BLaER1 treated with 17β-estradiol and CSF1 and Interleukin-3, amounts not matched to agents 10 nM and 100 nM (cell line): Measurements from ENCODE around the gene ZNF175.
A peak's percentile ranks its signal among the peaks of the same experiment; 100 is the strongest.

ENCODE experiments used
- H3K27ac ChIP-seq, 11 experiments: shearing (Covaris generic); formaldehyde crosslinking; 2 replicates each; pipeline ENCODE4 v1.8.1; 2022
- H3K27me3 ChIP-seq, 11 experiments: shearing (Covaris generic); formaldehyde crosslinking; 2 replicates each; pipeline ENCODE4 v1.8.1; 2022
- H3K36me3 ChIP-seq, 11 experiments: shearing (Covaris generic); formaldehyde crosslinking; 2 replicates each; pipeline ENCODE4 v1.8.1; 2022
- H3K4me1 ChIP-seq, 10 experiments: shearing (Covaris generic); formaldehyde crosslinking; 2 replicates each; pipeline ENCODE4 v1.8.1; 2022
- H3K4me2 ChIP-seq, 11 experiments: shearing (Covaris generic); formaldehyde crosslinking; 2 replicates each; pipeline ENCODE4 v1.8.1; 2022
- H3K4me3 ChIP-seq, 10 experiments: shearing (Covaris generic); formaldehyde crosslinking; 2 replicates each; pipeline ENCODE4 v1.8.1; 2022
- H3K9ac ChIP-seq, 11 experiments: shearing (Covaris generic); formaldehyde crosslinking; 2 replicates each; pipeline ENCODE4 v1.8.1; 2022
- H3K9me3 ChIP-seq, 11 experiments: shearing (Covaris generic); formaldehyde crosslinking; replicated peaks in 1 of 11; 2 replicates each; pipeline ENCODE4 v1.8.1; 2022
- H4K20me1 ChIP-seq, 11 experiments: shearing (Covaris generic); formaldehyde crosslinking; 2 replicates each; pipeline ENCODE4 v1.8.1; 2022
- Cebpa-rat ChIP-seq, 11 experiments: shearing (Covaris generic); IDR thresholded peaks; 2 replicates each; pipeline ENCODE4 v1.8.1; 2022

Gene ZNF175

GRCh38 chr19:51598159-51598915 lies 27.3 kb downstream of the ZNF175 start:
- Histone ChIP-seq H3K36me3 (no peaks in the 10 kb centered on the region), H3K27ac (no peak overlapping the region), H3K9ac (no peak overlapping the region), H3K4me3 (no peak overlapping the region), H4K20me1 (no peaks in the 10 kb centered on the region), H3K4me2 (no peak overlapping the region), H3K4me1 (peaks cover 20 to 36% (median 26%) of the 10 kb centered on the region in 10 experiments), H3K9me3 (peaks cover 10 to 19% (median 11%) of the 10 kb centered on the region in 11 experiments; a peak in 21 of 22 replicates), H3K27me3 (no peaks in the 10 kb centered on the region)
- TF ChIP-seq Cebpa-rat (IDR thresholded peaks at IDR 0.05): no peak

DNA sequence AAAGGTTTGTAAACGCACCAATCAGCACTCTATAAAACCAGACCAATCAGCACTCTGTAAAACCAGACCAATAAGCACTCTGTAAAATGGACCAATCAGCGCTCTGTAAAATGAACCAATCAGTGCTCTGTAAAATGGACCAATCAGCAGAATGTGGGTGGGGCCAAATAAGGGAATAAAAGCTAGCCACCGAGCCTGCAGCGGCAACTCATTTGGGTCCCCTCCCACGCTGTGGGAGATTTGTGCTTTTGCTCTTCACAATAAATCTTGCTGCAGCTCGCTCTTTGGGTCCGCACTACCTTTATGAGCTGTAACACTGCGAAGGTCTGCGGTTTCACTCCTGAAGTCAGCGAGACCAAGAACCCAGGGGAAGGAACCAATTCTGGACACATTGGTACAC lies 28.0 kb downstream of the ZNF175 start:
- Histone ChIP-seq H3K27me3 (no peaks in the 10 kb centered on the region), H4K20me1 (no peaks in the 10 kb centered on the region), H3K4me2 (no peak overlapping the region), H3K9me3 (peaks cover 10 to 19% (median 11%) of the 10 kb centered on the region in 11 experiments; a peak in 21 of 22 replicates), H3K36me3 (no peaks in the 10 kb centered on the region), H3K9ac (no peak overlapping the region), H3K4me1 (peaks cover 14 to 28% (median 19%) of the 10 kb centered on the region in 10 experiments), H3K4me3 (no peak overlapping the region), H3K27ac (no peak overlapping the region)
- no peak for TF ChIP-seq Cebpa-rat (IDR thresholded peaks at IDR 0.05)

GRCh38 chr19:51600940-51601580 lies 30.0 kb downstream of the ZNF175 start:
- H3K36me3 ChIP-seq: no peaks in the 10 kb centered on the region
- H3K27ac ChIP-seq: no peak overlapping the region
- H3K9me3 ChIP-seq: peaks cover 10 to 19% (median 11%) of the 10 kb centered on the region in 11 experiments; a peak in 21 of 22 replicates
- no peak overlapping the region for H3K4me2 ChIP-seq
- no peak overlapping the region for H3K4me3 ChIP-seq
- no peak for TF ChIP-seq Cebpa-rat (IDR thresholded peaks at IDR 0.05)
- no peaks in the 10 kb centered on the region for H4K20me1 ChIP-seq
- no peaks in the 10 kb centered on the region for H3K27me3 ChIP-seq
- peaks cover 0 to 12% (median 10%) of the 10 kb centered on the region in 10 experiments; a peak in 15 of 20 replicates for H3K4me1 ChIP-seq
- no peak overlapping the region for H3K9ac ChIP-seq

GRCh38 chr19:51602189-51602854 lies 31.2 kb downstream of the ZNF175 start:
- Histone ChIP-seq H3K9me3 (peaks cover 10 to 19% (median 11%) of the 10 kb centered on the region in 11 experiments; a peak in 21 of 22 replicates), H3K9ac (no peak overlapping the region), H3K27ac (no peak overlapping the region; a peak in 1 of 22 replicates), H3K27me3 (no peaks in the 10 kb centered on the region), H3K4me3 (no peak overlapping the region), H3K36me3 (no peaks in the 10 kb centered on the region), H3K4me1 (peaks cover 8 to 19% (median 16%) of the 10 kb centered on the region in 10 experiments; a peak in 16 of 20 replicates), H4K20me1 (no peaks in the 10 kb centered on the region), H3K4me2 (peak overlapping the region in 9 of 11 experiments; percentile 15 to 55 (median 54); a peak in 15 of 22 replicates)
- TF ChIP-seq Cebpa-rat (IDR thresholded peaks at IDR 0.05): no peak

GRCh38 chr19:51607077-51607476 lies 36.0 kb downstream of the ZNF175 start:
- H3K4me2 ChIP-seq: peak overlapping the region in 6 of 11 experiments; percentile 16 to 36 (median 24); a peak in 8 of 22 replicates

DNA sequence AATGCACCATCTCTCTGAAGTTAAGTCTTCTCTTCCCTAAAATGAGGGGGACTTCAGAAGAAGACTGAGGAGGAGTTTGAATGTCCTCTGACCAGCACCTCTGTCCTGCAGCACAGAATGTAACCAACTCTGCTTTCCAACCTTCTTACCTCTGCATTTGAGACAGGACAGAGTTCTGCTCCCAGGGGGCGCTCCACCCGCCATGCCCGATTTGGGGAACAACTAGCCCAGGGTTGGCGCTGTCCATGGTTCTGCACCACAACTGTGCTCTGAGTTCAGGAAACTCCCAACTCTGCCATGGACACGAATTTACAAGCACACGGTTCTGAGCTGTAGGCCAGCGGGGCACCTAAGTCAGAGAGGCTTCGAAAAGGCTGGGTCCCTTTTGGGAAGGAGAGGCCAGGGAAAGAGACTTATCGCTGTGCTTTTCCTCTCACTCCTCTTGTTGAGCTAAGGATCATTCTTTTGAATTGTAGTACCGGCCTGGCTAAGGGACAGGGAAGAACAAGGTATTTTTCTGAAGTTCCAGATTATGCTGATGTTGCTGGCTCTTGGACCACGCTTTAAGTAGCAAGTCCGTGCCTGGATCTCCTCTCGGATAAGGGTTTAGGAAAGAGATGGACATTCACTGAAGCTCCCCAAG lies 37.0 kb downstream of the ZNF175 start:
- H3K27ac ChIP-seq: no peak overlapping the region
- TF ChIP-seq Cebpa-rat (IDR thresholded peaks at IDR 0.05): no peak
- no peaks in the 10 kb centered on the region for H3K27me3 ChIP-seq
- peaks cover 5 to 13% (median 8%) of the 10 kb centered on the region in 11 experiments; a peak in 20 of 22 replicates for H3K9me3 ChIP-seq
- H3K36me3 ChIP-seq: peaks cover 0 to 16% (median 0%) of the 10 kb centered on the region in 11 experiments; a peak in 4 of 22 replicates
- no peak overlapping the region for H3K9ac ChIP-seq
- no peak overlapping the region for H3K4me3 ChIP-seq
- peaks cover 0 to 15% (median 8%) of the 10 kb centered on the region in 10 experiments; a peak in 8 of 20 replicates for H3K4me1 ChIP-seq
- H3K4me2 ChIP-seq: no peak overlapping the region
- H4K20me1 ChIP-seq: no peaks in the 10 kb centered on the region

More at GRCh38 chr19:51607077-51607476, 36.0 kb downstream of the ZNF175 start:
- peaks cover 4 to 20% (median 13%) of the 10 kb centered on the region in 10 experiments; a peak in 16 of 20 replicates for H3K4me1 ChIP-seq
- H3K27me3 ChIP-seq: no peaks in the 10 kb centered on the region
- no peak overlapping the region for H3K9ac ChIP-seq
- no peak overlapping the region for H3K27ac ChIP-seq
- peaks cover 0 to 3% (median 0%) of the 10 kb centered on the region in 11 experiments; a peak in 1 of 22 replicates for H3K9me3 ChIP-seq
- H3K36me3 ChIP-seq: peaks cover 0 to 7% (median 0%) of the 10 kb centered on the region in 11 experiments; a peak in 3 of 22 replicates
- H3K4me3 ChIP-seq: no peak overlapping the region
- TF ChIP-seq Cebpa-rat (IDR thresholded peaks at IDR 0.05): no peak
- no peaks in the 10 kb centered on the region for H4K20me1 ChIP-seq

DNA sequence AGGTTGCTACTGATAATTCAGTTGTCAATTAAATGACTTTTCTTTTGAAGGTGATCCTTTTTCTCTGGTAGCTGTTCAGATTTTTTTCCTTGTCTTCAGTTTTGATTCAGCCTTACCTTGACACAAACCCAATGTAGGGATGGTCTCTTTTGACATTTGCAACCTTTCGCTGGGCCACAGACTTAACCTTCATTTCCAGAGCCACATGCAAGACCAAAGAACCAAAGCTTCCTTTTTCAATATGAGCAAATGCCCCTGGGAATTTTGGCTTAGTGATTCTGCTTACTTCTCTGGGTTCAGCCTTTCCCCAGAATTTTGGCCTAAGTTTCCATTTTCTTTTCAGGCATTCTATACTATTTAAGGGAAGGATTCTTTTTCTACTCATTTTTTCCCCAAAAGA lies 39.5 kb downstream of the ZNF175 start:
- Histone ChIP-seq H3K36me3 (peaks cover 0 to 35% (median 0%) of the 10 kb centered on the region in 11 experiments; a peak in 4 of 22 replicates), H4K20me1 (no peaks in the 10 kb centered on the region), H3K4me2 (no peak overlapping the region), H3K9ac (no peak overlapping the region), H3K9me3 (peaks cover 7 to 20% (median 12%) of the 10 kb centered on the region in 11 experiments; a peak in 20 of 22 replicates), H3K27me3 (no peaks in the 10 kb centered on the region), H3K4me1 (peaks cover 0 to 16% (median 8%) of the 10 kb centered on the region in 10 experiments; a peak in 9 of 20 replicates), H3K4me3 (no peak overlapping the region), H3K27ac (no peak overlapping the region)
- TF ChIP-seq Cebpa-rat (IDR thresholded peaks at IDR 0.05): no peak

DNA sequence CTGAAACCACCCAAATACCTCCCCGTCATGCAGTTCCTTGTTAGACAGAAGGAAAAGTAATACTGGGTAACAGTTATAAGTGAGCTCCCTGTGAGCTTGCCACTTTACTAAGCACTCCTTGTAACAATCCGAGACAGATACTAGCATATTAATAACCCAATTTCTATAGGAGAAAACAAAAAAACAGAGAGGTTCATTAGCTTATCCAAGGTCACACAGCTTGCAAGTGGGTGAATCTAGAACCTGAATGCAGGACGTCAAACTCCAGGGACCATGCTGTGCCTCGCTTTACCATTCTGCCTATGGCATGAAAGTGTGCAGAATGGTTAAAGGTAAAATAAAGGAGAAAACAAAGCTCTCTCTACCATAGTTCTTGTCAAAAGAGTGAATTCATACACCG lies 43.7 kb downstream of the ZNF175 start:
- H4K20me1 ChIP-seq: no peaks in the 10 kb centered on the region
- no peak for TF ChIP-seq Cebpa-rat (IDR thresholded peaks at IDR 0.05)
- H3K4me1 ChIP-seq: peaks cover 0 to 10% (median 0%) of the 10 kb centered on the region in 10 experiments; a peak in 7 of 20 replicates
- H3K27ac ChIP-seq: no peak overlapping the region
- H3K9me3 ChIP-seq: peaks cover 7 to 20% (median 12%) of the 10 kb centered on the region in 11 experiments; a peak in 20 of 22 replicates
- no peak overlapping the region for H3K9ac ChIP-seq
- H3K4me2 ChIP-seq: no peak overlapping the region
- no peak overlapping the region for H3K4me3 ChIP-seq
- no peaks in the 10 kb centered on the region for H3K27me3 ChIP-seq
- peaks cover 0 to 44% (median 0%) of the 10 kb centered on the region in 11 experiments; a peak in 4 of 22 replicates for H3K36me3 ChIP-seq
